ENCODE results near the gene CRYBG1. TPM values are rescaled to one million over a fixed set of nuclear protein-coding genes. Genes with fewer than 3 reads are reported as not detected.
A peak's percentile ranks its signal among the peaks of the same experiment; 100 is the strongest.

Gene CRYBG1
- polyA plus RNA-seq, 1 donor (not counting 4 experiments of a cell fraction or from before 2014, with no cell fraction given) = 54.7 TPM

GRCh38 chr6:106618324-106618723, 257.8 kb downstream of the CRYBG1 start:
- Histone ChIP-seq H2AFZ (ENCODE audit: control insufficient read depth, low read length) (no peak overlapping the region), H3K4me2 (ENCODE audit: control insufficient read depth, extremely low read depth, insufficient read depth, low read depth, low read length) (no peak overlapping the region), H3K9me1 (ENCODE audit: control insufficient read depth, extremely low read depth, insufficient read depth, low read length) (no peaks in the 10 kb centered on the region), H3K9ac (ENCODE audit: control insufficient read depth, extremely low read depth, insufficient read depth, low read length) (no peak overlapping the region), H3K27me3 (ENCODE audit: control insufficient read depth, extremely low read depth, insufficient read depth, low read length) (no peaks in the 10 kb centered on the region), H3K36me3 (ENCODE audit: control insufficient read depth in 2 of 2, extremely low read depth in 1 of 2, insufficient read depth in 2 of 2, low read length in 2 of 2) (peaks cover 0 to 2% of the 10 kb centered on the region in 2 experiments), H3K9me3 (ENCODE audit: control insufficient read depth, low read depth, low read length) (no peaks in the 10 kb centered on the region), H3K27ac (ENCODE audit: control insufficient read depth, insufficient read depth, low read length) (no peak overlapping the region), H3K4me1 (ENCODE audit: control insufficient read depth, extremely low read depth, insufficient read depth, low read length) (no peaks in the 10 kb centered on the region), H3K4me3 (ENCODE audit: control insufficient read depth in 2 of 3, extremely low read depth in 1 of 3, insufficient read depth in 2 of 3, low read depth in 1 of 3, low read length in 3 of 3) (no peak overlapping the region), H3K79me2 (ENCODE audit: control insufficient read depth, insufficient read depth, low read length) (no peaks in the 10 kb centered on the region), H4K20me1 (ENCODE audit: control insufficient read depth, extremely low read depth, insufficient read depth, low read length) (no peaks in the 10 kb centered on the region)
- DNase-seq (ENCODE audit: low read depth, low spot score) (no peak), FAIRE-seq (no peak)
- TF ChIP-seq CTCF (optimal IDR thresholded peaks at IDR 0.05 in 1 of 3, IDR thresholded peaks at IDR 0.05 in 1 of 3, conservative IDR thresholded peaks at IDR 0.05 in 1 of 3; ENCODE audit: extremely low read depth in 1 of 3, insufficient read depth in 2 of 3, low read length in 3 of 3) (no peak), EZH2 (IDR thresholded peaks at IDR 0.05; ENCODE audit: low read length) (no peak)
- dilution Hi-C loops (cut with MboI; ENCODE audit: extremely low pct_ligation_motif_present, low sequenced_read_pairs) = no loop called here

- Histone ChIP-seq H3K9me1 (ENCODE audit: control insufficient read depth, extremely low read depth, insufficient read depth, low read length) (no peaks in the 10 kb centered on the region), H3K27me3 (ENCODE audit: control insufficient read depth, extremely low read depth, insufficient read depth, low read length) (no peaks in the 10 kb centered on the region), H3K9me3 (ENCODE audit: control insufficient read depth, low read depth, low read length) (no peaks in the 10 kb centered on the region), H3K27ac (ENCODE audit: control insufficient read depth, insufficient read depth, low read length) (no peak overlapping the region), H3K9ac (ENCODE audit: control insufficient read depth, extremely low read depth, insufficient read depth, low read length) (no peak overlapping the region), H3K4me2 (ENCODE audit: control insufficient read depth, extremely low read depth, insufficient read depth, low read depth, low read length) (no peak overlapping the region), H3K4me3 (ENCODE audit: control insufficient read depth in 2 of 3, extremely low read depth in 1 of 3, insufficient read depth in 2 of 3, low read depth in 1 of 3, low read length in 3 of 3) (no peak overlapping the region), H2AFZ (ENCODE audit: control insufficient read depth, low read length) (no peak overlapping the region), H4K20me1 (ENCODE audit: control insufficient read depth, extremely low read depth, insufficient read depth, low read length) (no peaks in the 10 kb centered on the region), H3K4me1 (ENCODE audit: control insufficient read depth, extremely low read depth, insufficient read depth, low read length) (no peaks in the 10 kb centered on the region), H3K79me2 (ENCODE audit: control insufficient read depth, insufficient read depth, low read length) (no peaks in the 10 kb centered on the region), H3K36me3 (ENCODE audit: control insufficient read depth in 2 of 2, extremely low read depth in 1 of 2, insufficient read depth in 2 of 2, low read length in 2 of 2) (peaks cover 0 to 2% of the 10 kb centered on the region in 2 experiments)
- no peak for DNase-seq (ENCODE audit: low read depth, low spot score)
- peak; percentile 26 for FAIRE-seq
- TF ChIP-seq EZH2 (IDR thresholded peaks at IDR 0.05; ENCODE audit: low read length) (no peak), CTCF (optimal IDR thresholded peaks at IDR 0.05 in 1 of 3, IDR thresholded peaks at IDR 0.05 in 1 of 3, conservative IDR thresholded peaks at IDR 0.05 in 1 of 3; ENCODE audit: extremely low read depth in 1 of 3, insufficient read depth in 2 of 3, low read length in 3 of 3) (no peak)
- dilution Hi-C loops (cut with MboI; ENCODE audit: extremely low pct_ligation_motif_present, low sequenced_read_pairs) = no loop called here
Observed at GRCh38 chr6:106619223-106619622, 258.7 kb downstream of the CRYBG1 start.
